ENCODE measurements around the gene TNFRSF12A.

The TNFRSF12A gene

GRCh38 chr16:3012828-3013420 lies 7.2 kb upstream of the TNFRSF12A start, which contains the start of gene CLDN9:
TSS of gene CLDN9 (plus strand) at chr16:3012923. CDS start at chr16:3013363, 440 bp downstream.
- DNase-seq, result no peak

GRCh38 chr16:3013491-3013951 lies 6.6 kb upstream of the TNFRSF12A start:
- no peak for DNase-seq

GRCh38 chr16:3013998-3014690 lies 6.0 kb upstream of the TNFRSF12A start:
- no peak for DNase-seq

- DNase-seq, result no peak
These were observed 5.2 kb upstream of the TNFRSF12A start for GRCh38 chr16:3014971-3015370.

- DNase-seq, result peak; percentile 30
These were observed 4.2 kb upstream of the TNFRSF12A start for GRCh38 chr16:3015865-3016521.

GRCh38 chr16:3017344-3017743 lies 2.8 kb upstream of the TNFRSF12A start:
- DNase-seq, result no peak

GRCh38 chr16:3017794-3018506 lies 2.2 kb upstream of the TNFRSF12A start, which contains the start of gene CLDN6:
TSS of gene CLDN6 (minus strand) at chr16:3018183. CDS start at chr16:3016021, 2,162 bp downstream.
- DNase-seq, result peak; percentile 23

- no peak for DNase-seq
These were observed 448 bp upstream of the TNFRSF12A start for GRCh38 chr16:3019594-3020246.

- DNase-seq, result peak; percentile 60
These were observed 658 bp downstream of the TNFRSF12A start for GRCh38 chr16:3020604-3021448.

- peak; percentile 87 for DNase-seq
These were observed 1.5 kb downstream of the TNFRSF12A start for GRCh38 chr16:3021449-3022207.

GRCh38 chr16:3022208-3022683 lies 2.1 kb downstream of the TNFRSF12A start:
- DNase-seq, result peak; percentile 78

GRCh38 chr16:3022684-3023414 lies 2.7 kb downstream of the TNFRSF12A start:
- DNase-seq, result peak; percentile 22

GRCh38 chr16:3023415-3023668 lies 3.2 kb downstream of the TNFRSF12A start:
- no peak for DNase-seq

GRCh38 chr16:3023669-3024478 lies 3.7 kb downstream of the TNFRSF12A start, which contains the start of the genes HCFC1R1 and THOC6:
TSS of gene HCFC1R1 (minus strand) at chr16:3023942. CDS start at chr16:3023941, 1 bp downstream.
TSS of gene THOC6 (plus strand) at chr16:3024035. CDS start at chr16:3024327, 292 bp downstream.
- DNase-seq, result peak; percentile 98

- no peak for DNase-seq
These were observed 5.1 kb downstream of the TNFRSF12A start for GRCh38 chr16:3025032-3026002.

GRCh38 chr16:3026003-3026378 lies 5.8 kb downstream of the TNFRSF12A start:
- DNase-seq, result no peak

GRCh38 chr16:3026609-3027488 lies 6.7 kb downstream of the TNFRSF12A start:
- no peak for DNase-seq
